SK-N-SH treated with all-trans-retinoic acid at 6 μM for 48 hours (cell line): ENCODE results near the gene PDE4DIP.
"Not testable (repeated sequence)": the region's sequence is repeated elsewhere in the genome, so short reads cannot be mapped to it uniquely, and the experiment has no call there.

ENCODE experiments used
- ARNTL ChIP-seq: fragments of 450-650 bp; formaldehyde crosslinking; IDR thresholded peaks from 2 replicates; pipeline ENCODE4 v1.5.0; 2020; ENCODE audit warnings: low read depth, mild to moderate bottlenecking, moderate library complexity, borderline replicate concordance
- BACH2 ChIP-seq: fragments of 250-450 bp; sonication (Bioruptor Pico); IDR thresholded peaks from 2 replicates; pipeline ENCODE4 v1.9.0; 2021; ENCODE audit warnings: mild to moderate bottlenecking, borderline replicate concordance
- CSRNP3 ChIP-seq: fragments of 250-450 bp; sonication (Bioruptor Pico); IDR thresholded peaks from 2 replicates; pipeline ENCODE4 v1.5.1; 2021; ENCODE audit warnings: mild to moderate bottlenecking, moderate library complexity
- POU6F1 ChIP-seq: fragments of 250-450 bp; sonication (Bioruptor Pico); IDR thresholded peaks from 2 replicates; pipeline ENCODE4 v1.8.0; 2021; ENCODE audit warnings: low read depth, mild to moderate bottlenecking, moderate library complexity, borderline replicate concordance
- PPARA ChIP-seq: fragments of 250-450 bp; sonication (Bioruptor Pico); IDR thresholded peaks from 2 replicates; pipeline ENCODE4 v1.5.0; 2020; ENCODE audit warnings: mild to moderate bottlenecking, borderline replicate concordance
- TCF4 ChIP-seq: fragments of 250-450 bp; sonication (Bioruptor Pico); IDR thresholded peaks from 2 replicates; pipeline ENCODE4 v1.8.0; 2021; ENCODE audit warnings: mild to moderate bottlenecking, moderate library complexity, borderline replicate concordance
- ZC3H10 ChIP-seq: fragments of 250-450 bp; sonication (Bioruptor Pico); IDR thresholded peaks from 2 replicates; pipeline ENCODE4 v1.5.1; 2021; ENCODE audit warnings: mild to moderate bottlenecking, moderate library complexity
- ZFP30 ChIP-seq: fragments of 450-650 bp; formaldehyde crosslinking; IDR thresholded peaks from 2 replicates; pipeline ENCODE4 v1.5.0; 2022; ENCODE audit warnings: mild to moderate bottlenecking, moderate library complexity
- ZNF565 ChIP-seq: fragments of 450-650 bp; formaldehyde crosslinking; conservative IDR thresholded peaks from 2 replicates; pipeline ENCODE4 v1.5.0; 2020; ENCODE audit warnings: low read depth, mild to moderate bottlenecking, moderate library complexity
- ZNF70 ChIP-seq: fragments of 450-650 bp; formaldehyde crosslinking; IDR thresholded peaks from 2 replicates; pipeline ENCODE4 v1.5.0; 2020; ENCODE audit warnings: mild to moderate bottlenecking, moderate library complexity
- TF ChIP-seq, protein P1 (sequence below): fragments of 250-450 bp; sonication (Bioruptor Pico); IDR thresholded peaks from 2 replicates; pipeline ENCODE4 v1.5.1; 2020; ENCODE audit warnings: low read depth, mild to moderate bottlenecking, moderate library complexity
- TF ChIP-seq, protein P2 (sequence below): fragments of 250-450 bp; sonication (Bioruptor Pico); IDR thresholded peaks from 2 replicates; pipeline ENCODE4 v1.8.0; 2020; ENCODE audit warnings: mild to moderate bottlenecking, moderate library complexity, borderline replicate concordance
- TF ChIP-seq, protein P3 (sequence below): fragments of 250-450 bp; sonication (Bioruptor Pico); IDR thresholded peaks from 2 replicates; pipeline ENCODE4 v1.5.0; 2020; ENCODE audit warnings: mild to moderate bottlenecking, moderate library complexity

- TF ChIP-seq TCF4 (CRISPR knock-in tag); PPARA (CRISPR knock-in tag); ZNF565 (CRISPR knock-in tag); ZFP30; ZNF70; ARNTL (CRISPR knock-in tag); ZC3H10; CSRNP3 (CRISPR knock-in tag); POU6F1 (CRISPR knock-in tag); BACH2 (CRISPR knock-in tag): not testable (repeated sequence)
- TF ChIP-seq, protein P1, sequence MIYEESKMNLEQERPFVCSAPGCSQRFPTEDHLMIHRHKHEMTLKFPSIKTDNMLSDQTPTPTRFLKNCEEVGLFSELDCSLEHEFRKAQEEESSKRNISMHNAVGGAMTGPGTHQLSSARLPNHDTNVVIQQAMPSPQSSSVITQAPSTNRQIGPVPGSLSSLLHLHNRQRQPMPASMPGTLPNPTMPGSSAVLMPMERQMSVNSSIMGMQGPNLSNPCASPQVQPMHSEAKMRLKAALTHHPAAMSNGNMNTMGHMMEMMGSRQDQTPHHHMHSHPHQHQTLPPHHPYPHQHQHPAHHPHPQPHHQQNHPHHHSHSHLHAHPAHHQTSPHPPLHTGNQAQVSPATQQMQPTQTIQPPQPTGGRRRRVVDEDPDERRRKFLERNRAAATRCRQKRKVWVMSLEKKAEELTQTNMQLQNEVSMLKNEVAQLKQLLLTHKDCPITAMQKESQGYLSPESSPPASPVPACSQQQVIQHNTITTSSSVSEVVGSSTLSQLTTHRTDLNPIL = not testable (repeated sequence)
- TF ChIP-seq, protein P2, sequence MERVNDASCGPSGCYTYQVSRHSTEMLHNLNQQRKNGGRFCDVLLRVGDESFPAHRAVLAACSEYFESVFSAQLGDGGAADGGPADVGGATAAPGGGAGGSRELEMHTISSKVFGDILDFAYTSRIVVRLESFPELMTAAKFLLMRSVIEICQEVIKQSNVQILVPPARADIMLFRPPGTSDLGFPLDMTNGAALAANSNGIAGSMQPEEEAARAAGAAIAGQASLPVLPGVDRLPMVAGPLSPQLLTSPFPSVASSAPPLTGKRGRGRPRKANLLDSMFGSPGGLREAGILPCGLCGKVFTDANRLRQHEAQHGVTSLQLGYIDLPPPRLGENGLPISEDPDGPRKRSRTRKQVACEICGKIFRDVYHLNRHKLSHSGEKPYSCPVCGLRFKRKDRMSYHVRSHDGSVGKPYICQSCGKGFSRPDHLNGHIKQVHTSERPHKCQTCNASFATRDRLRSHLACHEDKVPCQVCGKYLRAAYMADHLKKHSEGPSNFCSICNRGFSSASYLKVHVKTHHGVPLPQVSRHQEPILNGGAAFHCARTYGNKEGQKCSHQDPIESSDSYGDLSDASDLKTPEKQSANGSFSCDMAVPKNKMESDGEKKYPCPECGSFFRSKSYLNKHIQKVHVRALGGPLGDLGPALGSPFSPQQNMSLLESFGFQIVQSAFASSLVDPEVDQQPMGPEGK (CRISPR knock-in tag) = not testable (repeated sequence)
- TF ChIP-seq, protein P3, sequence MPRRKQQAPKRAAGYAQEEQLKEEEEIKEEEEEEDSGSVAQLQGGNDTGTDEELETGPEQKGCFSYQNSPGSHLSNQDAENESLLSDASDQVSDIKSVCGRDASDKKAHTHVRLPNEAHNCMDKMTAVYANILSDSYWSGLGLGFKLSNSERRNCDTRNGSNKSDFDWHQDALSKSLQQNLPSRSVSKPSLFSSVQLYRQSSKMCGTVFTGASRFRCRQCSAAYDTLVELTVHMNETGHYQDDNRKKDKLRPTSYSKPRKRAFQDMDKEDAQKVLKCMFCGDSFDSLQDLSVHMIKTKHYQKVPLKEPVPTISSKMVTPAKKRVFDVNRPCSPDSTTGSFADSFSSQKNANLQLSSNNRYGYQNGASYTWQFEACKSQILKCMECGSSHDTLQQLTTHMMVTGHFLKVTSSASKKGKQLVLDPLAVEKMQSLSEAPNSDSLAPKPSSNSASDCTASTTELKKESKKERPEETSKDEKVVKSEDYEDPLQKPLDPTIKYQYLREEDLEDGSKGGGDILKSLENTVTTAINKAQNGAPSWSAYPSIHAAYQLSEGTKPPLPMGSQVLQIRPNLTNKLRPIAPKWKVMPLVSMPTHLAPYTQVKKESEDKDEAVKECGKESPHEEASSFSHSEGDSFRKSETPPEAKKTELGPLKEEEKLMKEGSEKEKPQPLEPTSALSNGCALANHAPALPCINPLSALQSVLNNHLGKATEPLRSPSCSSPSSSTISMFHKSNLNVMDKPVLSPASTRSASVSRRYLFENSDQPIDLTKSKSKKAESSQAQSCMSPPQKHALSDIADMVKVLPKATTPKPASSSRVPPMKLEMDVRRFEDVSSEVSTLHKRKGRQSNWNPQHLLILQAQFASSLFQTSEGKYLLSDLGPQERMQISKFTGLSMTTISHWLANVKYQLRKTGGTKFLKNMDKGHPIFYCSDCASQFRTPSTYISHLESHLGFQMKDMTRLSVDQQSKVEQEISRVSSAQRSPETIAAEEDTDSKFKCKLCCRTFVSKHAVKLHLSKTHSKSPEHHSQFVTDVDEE (CRISPR knock-in tag) = not testable (repeated sequence)
Observed at GRCh38 chr1:148953730-148954129, 109.5 kb downstream of the PDE4DIP start.
